ENCODE measurements around the gene KCNMA1. TPM values are rescaled to one million over a fixed set of nuclear protein-coding genes. Genes with fewer than 3 reads are reported as not detected.

Gene KCNMA1
- total and polyA plus RNA-seq, 9 of the 15 experiments (the other 6 are each of a cell fraction or from before 2014, with no cell fraction given) = 0.01 to 0.95 (median 0.15) TPM; not detected in 4

DNA sequence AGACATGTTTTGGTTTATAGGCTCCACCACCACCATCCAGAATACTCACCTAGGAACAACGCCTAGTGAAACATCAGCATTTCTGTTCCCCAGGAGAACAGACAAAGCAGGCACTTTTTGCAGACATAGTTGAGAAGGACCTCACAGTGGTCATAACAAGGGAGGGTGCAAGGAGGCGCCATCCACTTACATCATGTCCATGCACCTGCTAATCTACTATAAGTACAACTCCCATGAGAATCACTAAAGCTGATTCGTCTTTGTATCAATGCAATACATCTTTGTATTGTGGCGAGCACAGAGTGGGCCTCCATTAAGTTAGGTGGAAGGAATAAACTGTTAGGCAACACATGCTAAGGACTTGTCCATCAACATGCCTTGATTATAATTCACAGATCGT is 207.1 kb downstream of the KCNMA1 start (continued):
- TF ChIP-seq, protein P1, sequence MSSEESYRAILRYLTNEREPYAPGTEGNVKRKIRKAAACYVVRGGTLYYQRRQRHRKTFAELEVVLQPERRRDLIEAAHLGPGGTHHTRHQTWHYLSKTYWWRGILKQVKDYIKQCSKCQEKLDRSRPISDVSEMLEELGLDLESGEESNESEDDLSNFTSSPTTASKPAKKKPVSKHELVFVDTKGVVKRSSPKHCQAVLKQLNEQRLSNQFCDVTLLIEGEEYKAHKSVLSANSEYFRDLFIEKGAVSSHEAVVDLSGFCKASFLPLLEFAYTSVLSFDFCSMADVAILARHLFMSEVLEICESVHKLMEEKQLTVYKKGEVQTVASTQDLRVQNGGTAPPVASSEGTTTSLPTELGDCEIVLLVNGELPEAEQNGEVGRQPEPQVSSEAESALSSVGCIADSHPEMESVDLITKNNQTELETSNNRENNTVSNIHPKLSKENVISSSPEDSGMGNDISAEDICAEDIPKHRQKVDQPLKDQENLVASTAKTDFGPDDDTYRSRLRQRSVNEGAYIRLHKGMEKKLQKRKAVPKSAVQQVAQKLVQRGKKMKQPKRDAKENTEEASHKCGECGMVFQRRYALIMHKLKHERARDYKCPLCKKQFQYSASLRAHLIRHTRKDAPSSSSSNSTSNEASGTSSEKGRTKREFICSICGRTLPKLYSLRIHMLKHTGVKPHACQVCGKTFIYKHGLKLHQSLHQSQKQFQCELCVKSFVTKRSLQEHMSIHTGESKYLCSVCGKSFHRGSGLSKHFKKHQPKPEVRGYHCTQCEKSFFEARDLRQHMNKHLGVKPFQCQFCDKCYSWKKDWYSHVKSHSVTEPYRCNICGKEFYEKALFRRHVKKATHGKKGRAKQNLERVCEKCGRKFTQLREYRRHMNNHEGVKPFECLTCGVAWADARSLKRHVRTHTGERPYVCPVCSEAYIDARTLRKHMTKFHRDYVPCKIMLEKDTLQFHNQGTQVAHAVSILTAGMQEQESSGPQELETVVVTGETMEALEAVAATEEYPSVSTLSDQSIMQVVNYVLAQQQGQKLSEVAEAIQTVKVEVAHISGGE (CRISPR knock-in tag; IDR thresholded peaks at IDR 0.05) = no peak
- TF ChIP-seq PHF8 (IDR thresholded peaks at IDR 0.05; ENCODE audit: borderline replicate concordance, low read length) (no peak), ZKSCAN3 (CRISPR knock-in tag; IDR thresholded peaks at IDR 0.05) (no peak), ETV1 (tag; conservative IDR thresholded peaks at IDR 0.05; ENCODE audit: low read depth) (no peak), RB1 (IDR thresholded peaks at IDR 0.05; ENCODE audit: low read depth) (no peak), ZSCAN29 (IDR thresholded peaks at IDR 0.05) (no peak), XRCC3 (IDR thresholded peaks at IDR 0.05) (no peak), SAFB (IDR thresholded peaks at IDR 0.05; ENCODE audit: borderline replicate concordance, low read depth, low read length) (no peak), TFE3 (CRISPR knock-in tag; IDR thresholded peaks at IDR 0.05) (no peak), E2F3 (CRISPR knock-in tag; IDR thresholded peaks at IDR 0.05) (no peak)
